Measurements from ENCODE around the gene SDC3.

SDC3 gene

GRCh38 chr1:30845904-30846290 lies 62.7 kb downstream of the SDC3 start:
- DNase-seq: no peak

GRCh38 chr1:30845237-30845903 lies 63.2 kb downstream of the SDC3 start:
- no peak for TF ChIP-seq CTCF (IDR thresholded peaks at IDR 0.05; ENCODE audit: low read depth, low read length)
- no peak overlapping the region for H3K4me3 ChIP-seq (ENCODE audit: low read depth, low read length)
- H3K36me3 ChIP-seq: no peaks in the 10 kb centered on the region
- DNase-seq: no peak
- no peaks in the 10 kb centered on the region for H3K4me1 ChIP-seq
- no peaks in the 10 kb centered on the region for H3K27me3 ChIP-seq
- no peaks in the 10 kb centered on the region for H3K9me3 ChIP-seq

More at GRCh38 chr1:30845904-30846290, 62.7 kb downstream of the SDC3 start:
- H3K4me3 ChIP-seq (ENCODE audit: low read depth, low read length): no peak overlapping the region
- no peaks in the 10 kb centered on the region for H3K36me3 ChIP-seq
- no peaks in the 10 kb centered on the region for H3K4me1 ChIP-seq
- no peak for TF ChIP-seq CTCF (IDR thresholded peaks at IDR 0.05; ENCODE audit: low read depth, low read length)
- no peaks in the 10 kb centered on the region for H3K27me3 ChIP-seq
- H3K9me3 ChIP-seq: no peaks in the 10 kb centered on the region

GRCh38 chr1:30844631-30845030 lies 63.9 kb downstream of the SDC3 start:
- DNase-seq: no peak
- H3K4me3 ChIP-seq (ENCODE audit: low read depth, low read length): no peak overlapping the region
- TF ChIP-seq CTCF (IDR thresholded peaks at IDR 0.05; ENCODE audit: low read depth, low read length): no peak
- H3K27me3 ChIP-seq: no peaks in the 10 kb centered on the region
- no peaks in the 10 kb centered on the region for H3K36me3 ChIP-seq
- no peaks in the 10 kb centered on the region for H3K4me1 ChIP-seq
- no peaks in the 10 kb centered on the region for H3K9me3 ChIP-seq

GRCh38 chr1:30842697-30843354 lies 65.7 kb downstream of the SDC3 start:
- no peaks in the 10 kb centered on the region for H3K9me3 ChIP-seq
- TF ChIP-seq CTCF (IDR thresholded peaks at IDR 0.05; ENCODE audit: low read depth, low read length): no peak
- no peaks in the 10 kb centered on the region for H3K4me1 ChIP-seq
- H3K27me3 ChIP-seq: no peaks in the 10 kb centered on the region
- DNase-seq: no peak
- no peaks in the 10 kb centered on the region for H3K36me3 ChIP-seq
- H3K4me3 ChIP-seq (ENCODE audit: low read depth, low read length): no peak overlapping the region

GRCh38 chr1:30840904-30841598 lies 67.5 kb downstream of the SDC3 start:
- Histone ChIP-seq H3K4me3 (ENCODE audit: low read depth, low read length) (no peak overlapping the region), H3K36me3 (no peaks in the 10 kb centered on the region), H3K9me3 (no peaks in the 10 kb centered on the region), H3K4me1 (no peaks in the 10 kb centered on the region), H3K27me3 (no peaks in the 10 kb centered on the region)
- TF ChIP-seq CTCF (IDR thresholded peaks at IDR 0.05; ENCODE audit: low read depth, low read length): no peak
- no peak for DNase-seq
